Measurements from ENCODE around the gene LRRC59.

DNA sequence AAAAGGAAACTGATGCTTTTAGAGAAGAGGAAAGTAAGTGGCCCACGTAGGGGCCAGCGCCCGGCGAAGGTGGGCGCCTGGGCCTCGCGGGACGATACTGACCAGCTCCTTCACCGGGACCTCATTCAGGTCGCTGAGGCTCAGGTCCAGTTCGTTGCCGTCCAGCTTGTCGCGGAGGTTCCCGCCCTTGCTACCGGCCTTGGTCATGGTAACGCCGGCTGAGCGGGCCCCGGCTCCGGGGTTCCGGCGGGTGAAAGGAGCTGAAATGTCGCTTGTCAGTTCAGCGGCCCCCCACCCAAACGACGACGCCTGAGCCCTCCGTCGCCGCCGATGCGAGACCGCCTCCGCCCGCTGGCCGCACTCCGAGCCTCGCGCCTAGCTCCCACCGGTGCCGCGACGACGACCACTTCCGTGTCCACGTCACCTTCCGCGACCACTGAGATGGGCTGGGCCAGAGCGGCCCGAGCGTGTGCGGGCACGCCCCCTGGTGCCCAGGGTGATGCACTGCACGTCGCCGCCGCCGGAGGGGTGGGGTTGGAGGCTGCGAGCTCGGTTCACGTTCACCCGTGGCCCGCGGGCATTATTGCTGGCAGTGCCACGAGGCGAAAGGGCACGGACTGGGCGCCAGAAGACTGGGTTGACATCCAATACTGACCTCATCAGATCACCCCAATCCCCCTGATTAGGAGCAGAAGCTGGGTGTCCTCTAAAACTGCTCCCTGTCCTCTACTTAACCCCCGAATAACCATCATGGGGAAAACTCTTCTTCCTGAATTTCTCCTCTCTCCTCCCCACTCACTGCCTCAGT lies at the start of gene LRRC59:
- TF ChIP-seq, protein P1, sequence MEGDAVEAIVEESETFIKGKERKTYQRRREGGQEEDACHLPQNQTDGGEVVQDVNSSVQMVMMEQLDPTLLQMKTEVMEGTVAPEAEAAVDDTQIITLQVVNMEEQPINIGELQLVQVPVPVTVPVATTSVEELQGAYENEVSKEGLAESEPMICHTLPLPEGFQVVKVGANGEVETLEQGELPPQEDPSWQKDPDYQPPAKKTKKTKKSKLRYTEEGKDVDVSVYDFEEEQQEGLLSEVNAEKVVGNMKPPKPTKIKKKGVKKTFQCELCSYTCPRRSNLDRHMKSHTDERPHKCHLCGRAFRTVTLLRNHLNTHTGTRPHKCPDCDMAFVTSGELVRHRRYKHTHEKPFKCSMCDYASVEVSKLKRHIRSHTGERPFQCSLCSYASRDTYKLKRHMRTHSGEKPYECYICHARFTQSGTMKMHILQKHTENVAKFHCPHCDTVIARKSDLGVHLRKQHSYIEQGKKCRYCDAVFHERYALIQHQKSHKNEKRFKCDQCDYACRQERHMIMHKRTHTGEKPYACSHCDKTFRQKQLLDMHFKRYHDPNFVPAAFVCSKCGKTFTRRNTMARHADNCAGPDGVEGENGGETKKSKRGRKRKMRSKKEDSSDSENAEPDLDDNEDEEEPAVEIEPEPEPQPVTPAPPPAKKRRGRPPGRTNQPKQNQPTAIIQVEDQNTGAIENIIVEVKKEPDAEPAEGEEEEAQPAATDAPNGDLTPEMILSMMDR (IDR thresholded peaks at IDR 0.05; ENCODE audit: low read depth, low read length) = peak; percentile 79
- no peak for TF ChIP-seq EZH2phosphoT487 (IDR thresholded peaks at IDR 0.05; ENCODE audit: low read depth)

Measured in OCI-LY3 (cell line).